C4-2B (cell line): ENCODE measurements around the gene ARHGAP33.

ENCODE experiments used
- H3K27ac ChIP-seq: fragments of 450-650 bp; 2 replicates; pipeline ENCODE4 v1.5.1; 2017
- ZFX ChIP-seq: fragments of 450-650 bp; IDR thresholded peaks from 2 replicates; pipeline ENCODE4 v1.6.1; 2017
- TF ChIP-seq, protein P1 (sequence below): fragments of 450-650 bp; conservative IDR thresholded peaks from 2 replicates; pipeline ENCODE4 v1.5.1; 2017; ENCODE audit warnings: mild to moderate bottlenecking

The ARHGAP33 gene

DNA sequence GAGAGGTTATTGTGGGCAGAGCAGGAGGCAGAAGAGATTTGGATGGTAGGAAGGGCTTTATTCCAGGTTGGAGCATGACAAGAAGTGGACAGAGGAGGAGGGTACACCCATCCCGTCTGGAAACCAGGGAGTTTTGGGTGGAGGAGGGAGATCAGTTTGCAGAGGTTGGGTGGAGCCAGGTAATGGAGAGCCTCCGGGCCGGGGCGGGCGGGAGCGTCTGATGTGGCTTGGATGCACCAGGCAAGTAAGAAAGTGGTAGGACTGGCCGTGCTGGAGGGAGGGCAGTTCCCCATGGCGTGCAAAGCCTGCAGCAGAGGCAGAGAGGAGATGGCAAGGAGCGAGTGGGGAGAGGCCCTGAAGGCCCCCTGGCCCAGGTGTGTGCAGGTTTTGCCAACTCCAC is 44.0 kb upstream of the ARHGAP33 start:
- no peak for TF ChIP-seq ZFX
- TF ChIP-seq, protein P1, sequence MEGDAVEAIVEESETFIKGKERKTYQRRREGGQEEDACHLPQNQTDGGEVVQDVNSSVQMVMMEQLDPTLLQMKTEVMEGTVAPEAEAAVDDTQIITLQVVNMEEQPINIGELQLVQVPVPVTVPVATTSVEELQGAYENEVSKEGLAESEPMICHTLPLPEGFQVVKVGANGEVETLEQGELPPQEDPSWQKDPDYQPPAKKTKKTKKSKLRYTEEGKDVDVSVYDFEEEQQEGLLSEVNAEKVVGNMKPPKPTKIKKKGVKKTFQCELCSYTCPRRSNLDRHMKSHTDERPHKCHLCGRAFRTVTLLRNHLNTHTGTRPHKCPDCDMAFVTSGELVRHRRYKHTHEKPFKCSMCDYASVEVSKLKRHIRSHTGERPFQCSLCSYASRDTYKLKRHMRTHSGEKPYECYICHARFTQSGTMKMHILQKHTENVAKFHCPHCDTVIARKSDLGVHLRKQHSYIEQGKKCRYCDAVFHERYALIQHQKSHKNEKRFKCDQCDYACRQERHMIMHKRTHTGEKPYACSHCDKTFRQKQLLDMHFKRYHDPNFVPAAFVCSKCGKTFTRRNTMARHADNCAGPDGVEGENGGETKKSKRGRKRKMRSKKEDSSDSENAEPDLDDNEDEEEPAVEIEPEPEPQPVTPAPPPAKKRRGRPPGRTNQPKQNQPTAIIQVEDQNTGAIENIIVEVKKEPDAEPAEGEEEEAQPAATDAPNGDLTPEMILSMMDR, result no peak
- no peak overlapping the region for H3K27ac ChIP-seq

DNA sequence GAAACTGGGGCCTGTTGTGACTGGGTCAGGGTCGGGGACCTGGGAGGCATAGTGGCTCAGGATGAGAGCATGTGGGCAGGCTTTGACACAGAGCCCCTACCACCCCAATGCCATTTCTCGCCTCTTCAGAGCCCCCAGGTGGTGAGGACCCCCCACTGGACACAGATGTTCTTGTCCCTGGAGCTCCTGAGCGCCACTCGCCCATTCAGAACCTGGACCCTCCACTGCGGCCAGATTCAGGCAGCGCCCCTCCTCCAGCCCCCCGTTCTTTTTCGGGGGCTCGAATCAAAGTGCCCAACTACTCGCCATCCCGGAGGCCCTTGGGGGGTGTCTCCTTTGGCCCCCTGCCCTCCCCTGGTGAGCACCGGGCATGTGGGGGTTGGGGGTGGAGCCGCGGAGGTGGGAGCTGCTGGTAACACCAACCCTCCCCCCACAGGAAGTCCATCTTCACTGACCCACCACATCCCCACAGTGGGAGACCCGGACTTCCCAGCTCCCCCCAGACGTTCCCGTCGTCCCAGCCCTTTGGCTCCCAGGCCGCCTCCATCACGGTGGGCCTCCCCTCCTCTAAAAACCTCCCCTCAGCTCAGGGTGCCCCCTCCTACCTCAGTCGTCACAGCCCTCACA is 43.5 kb upstream of the ARHGAP33 start:
- TF ChIP-seq, protein P1, result no peak
- TF ChIP-seq ZFX, result no peak

DNA sequence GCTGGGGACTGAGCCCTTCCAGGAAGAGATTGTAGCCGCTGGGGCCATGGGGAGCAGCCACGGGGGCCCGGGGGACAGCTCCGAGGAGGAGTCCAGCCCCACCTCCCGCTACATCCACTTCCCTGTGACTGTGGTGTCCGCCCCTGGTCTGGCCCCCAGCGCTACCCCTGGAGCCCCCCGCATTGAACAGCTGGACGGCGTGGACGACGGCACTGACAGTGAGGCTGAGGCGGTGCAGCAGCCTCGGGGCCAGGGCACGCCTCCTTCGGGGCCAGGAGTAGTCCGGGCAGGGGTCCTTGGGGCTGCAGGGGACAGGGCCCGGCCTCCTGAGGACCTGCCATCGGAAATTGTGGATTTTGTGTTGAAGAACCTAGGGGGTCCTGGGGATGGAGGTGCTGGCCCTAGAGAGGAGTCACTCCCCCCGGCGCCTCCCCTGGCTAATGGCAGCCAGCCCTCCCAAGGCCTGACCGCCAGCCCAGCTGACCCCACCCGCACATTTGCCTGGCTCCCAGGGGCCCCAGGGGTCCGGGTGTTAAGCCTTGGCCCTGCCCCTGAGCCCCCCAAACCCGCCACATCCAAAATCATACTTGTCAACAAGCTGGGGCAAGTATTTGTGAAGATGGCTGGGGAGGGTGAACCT is 42.7 kb upstream of the ARHGAP33 start:
- H3K27ac ChIP-seq, result no peak overlapping the region
- TF ChIP-seq ZFX, result no peak
- TF ChIP-seq, protein P1, result no peak

More for the DNA sequence above, 43.5 kb upstream of the ARHGAP33 start:
- H3K27ac ChIP-seq, result no peak overlapping the region

DNA sequence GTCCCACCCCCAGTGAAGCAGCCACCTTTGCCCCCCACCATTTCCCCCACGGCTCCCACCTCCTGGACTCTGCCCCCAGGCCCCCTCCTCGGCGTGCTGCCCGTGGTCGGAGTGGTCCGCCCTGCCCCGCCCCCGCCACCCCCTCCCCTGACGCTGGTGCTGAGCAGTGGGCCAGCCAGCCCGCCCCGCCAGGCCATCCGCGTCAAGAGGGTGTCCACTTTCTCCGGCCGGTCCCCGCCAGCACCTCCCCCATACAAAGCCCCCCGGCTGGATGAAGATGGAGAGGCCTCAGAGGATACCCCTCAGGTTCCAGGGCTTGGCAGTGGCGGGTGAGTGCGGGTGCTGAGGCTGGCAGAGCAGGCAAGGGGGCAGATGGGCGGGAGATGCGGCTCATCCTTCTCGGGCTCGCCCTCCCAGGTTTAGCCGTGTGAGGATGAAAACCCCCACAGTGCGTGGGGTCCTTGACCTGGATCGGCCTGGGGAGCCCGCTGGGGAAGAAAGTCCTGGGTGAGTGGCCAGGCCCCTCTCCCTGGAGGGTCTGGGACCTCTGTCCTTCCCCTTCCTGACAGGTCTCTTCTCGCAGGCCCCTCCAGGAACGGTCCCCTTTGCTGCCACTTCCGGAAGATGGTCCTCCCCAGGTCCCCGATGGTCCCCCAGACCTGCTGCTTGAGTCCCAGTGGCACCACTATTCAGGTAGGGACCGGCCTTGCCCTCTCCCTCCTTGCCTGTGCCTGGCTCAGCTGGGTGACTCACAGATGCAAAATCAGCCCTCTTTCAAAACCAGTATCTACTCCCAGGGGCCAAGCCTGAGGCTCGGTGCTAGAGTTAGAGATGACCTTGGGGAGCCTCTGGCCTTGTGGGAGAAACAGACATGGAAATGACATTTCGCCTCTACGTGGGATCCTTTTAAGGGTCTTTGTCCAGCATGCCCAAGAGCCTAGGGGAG is 41.9 kb upstream of the ARHGAP33 start:
- no peak overlapping the region for H3K27ac ChIP-seq
- TF ChIP-seq, protein P1, result no peak
- TF ChIP-seq ZFX, result no peak

DNA sequence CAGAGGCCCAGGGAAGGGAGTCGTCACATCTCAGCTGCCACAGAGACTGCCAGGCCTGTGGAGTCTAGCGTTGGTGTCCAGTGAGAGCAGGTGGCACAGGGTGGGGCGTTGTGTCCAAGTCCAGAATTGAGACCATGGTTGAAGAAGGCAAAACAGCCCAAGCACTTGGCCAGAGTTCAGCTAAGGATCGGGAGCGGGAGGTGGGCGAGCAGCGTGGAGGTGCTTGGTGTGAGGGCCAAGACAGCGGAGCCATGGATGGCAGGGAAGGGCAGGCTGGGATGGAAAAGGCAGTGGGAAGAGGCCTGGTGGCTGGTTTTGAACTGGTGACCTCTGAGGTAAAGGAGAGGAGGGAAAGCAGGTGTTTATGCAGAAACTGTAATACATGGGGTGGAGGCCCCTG is 41.1 kb upstream of the ARHGAP33 start:
- TF ChIP-seq ZFX, result no peak
- TF ChIP-seq, protein P1, result no peak
- H3K27ac ChIP-seq, result no peak overlapping the region

DNA sequence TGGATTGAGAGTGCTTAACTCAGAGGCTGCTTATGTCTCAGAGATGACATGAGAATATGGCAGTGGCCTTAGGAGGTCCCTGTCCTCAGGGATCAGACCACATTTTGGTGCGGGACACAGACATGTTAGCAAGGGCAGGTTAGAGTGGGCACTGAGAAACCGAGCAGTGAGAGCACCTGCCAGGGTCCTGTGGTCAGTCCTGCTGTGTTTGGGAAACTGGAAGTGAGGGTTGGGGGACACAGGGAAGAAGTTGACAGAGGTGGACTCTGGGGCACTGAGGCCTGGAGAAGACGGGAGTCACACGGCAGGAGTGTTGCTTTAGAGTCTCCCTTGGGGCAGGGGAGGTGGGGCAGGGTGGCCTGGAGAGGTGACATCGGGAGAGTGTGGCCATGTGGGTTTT is 40.5 kb upstream of the ARHGAP33 start:
- H3K27ac ChIP-seq, result no peak overlapping the region
- TF ChIP-seq, protein P1, result no peak
- no peak for TF ChIP-seq ZFX
